Uterus (tissue), 2 donors: Measurements from ENCODE around the gene SLC9A8.

Experiments
- POLR2A ChIP-seq, 2 donors: fragments of 450-650 bp; IDR thresholded peaks; one replicate each; pipeline ENCODE4 v1.6.1; 2016; ENCODE audit warnings: antibody characterized with exemption in 2 of 2, mild to moderate bottlenecking in 1 of 2, moderate library complexity in 1 of 2
- TF ChIP-seq, protein P1 (sequence below), 4 experiments: fragments of 200-600 bp in 2 of 4; fragments of 450-650 bp in 2 of 4; sonication (generic) in 2 of 4; IDR thresholded peaks; one replicate each; pipeline ENCODE4 v1.5.1; 2016 to 2019; ENCODE audit warnings: antibody characterized with exemption in 4 of 4, mild to moderate bottlenecking in 2 of 4, moderate library complexity in 1 of 4

DNA sequence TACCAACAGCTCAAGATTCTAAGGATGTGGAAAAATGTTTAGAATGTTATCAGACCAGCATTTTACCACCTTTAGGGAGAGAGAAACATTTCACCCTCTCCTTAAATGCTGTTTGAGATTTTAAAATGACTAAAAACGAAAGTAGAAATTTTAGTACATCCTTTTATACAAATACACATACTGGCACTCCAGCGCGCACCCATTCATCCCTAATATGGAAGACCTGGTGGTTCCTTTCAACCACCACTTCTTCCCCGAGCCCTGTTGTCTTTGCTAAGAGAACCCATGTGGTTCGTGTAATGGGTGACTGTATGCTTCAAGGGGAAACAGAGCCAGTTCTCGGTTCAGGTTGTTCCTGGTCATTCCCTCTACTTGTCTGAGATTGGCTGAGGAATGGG is 81.4 kb downstream of the SLC9A8 start:
- TF ChIP-seq, protein P1, sequence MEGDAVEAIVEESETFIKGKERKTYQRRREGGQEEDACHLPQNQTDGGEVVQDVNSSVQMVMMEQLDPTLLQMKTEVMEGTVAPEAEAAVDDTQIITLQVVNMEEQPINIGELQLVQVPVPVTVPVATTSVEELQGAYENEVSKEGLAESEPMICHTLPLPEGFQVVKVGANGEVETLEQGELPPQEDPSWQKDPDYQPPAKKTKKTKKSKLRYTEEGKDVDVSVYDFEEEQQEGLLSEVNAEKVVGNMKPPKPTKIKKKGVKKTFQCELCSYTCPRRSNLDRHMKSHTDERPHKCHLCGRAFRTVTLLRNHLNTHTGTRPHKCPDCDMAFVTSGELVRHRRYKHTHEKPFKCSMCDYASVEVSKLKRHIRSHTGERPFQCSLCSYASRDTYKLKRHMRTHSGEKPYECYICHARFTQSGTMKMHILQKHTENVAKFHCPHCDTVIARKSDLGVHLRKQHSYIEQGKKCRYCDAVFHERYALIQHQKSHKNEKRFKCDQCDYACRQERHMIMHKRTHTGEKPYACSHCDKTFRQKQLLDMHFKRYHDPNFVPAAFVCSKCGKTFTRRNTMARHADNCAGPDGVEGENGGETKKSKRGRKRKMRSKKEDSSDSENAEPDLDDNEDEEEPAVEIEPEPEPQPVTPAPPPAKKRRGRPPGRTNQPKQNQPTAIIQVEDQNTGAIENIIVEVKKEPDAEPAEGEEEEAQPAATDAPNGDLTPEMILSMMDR (IDR thresholded peaks at IDR 0.05), result no peak
- TF ChIP-seq POLR2A (IDR thresholded peaks at IDR 0.05), result no peak
